GM18909 (cell line): ENCODE data around the gene PCNX3.

Experiments used
- ATAC-seq: cut with Tn5 transposase; IDR thresholded peaks from one replicate; pipeline ENCODE4 v1.9.1; 2021; ENCODE audit warnings: mild to moderate bottlenecking; ENCODE audit not compliant: unreplicated experiment, poor library complexity

PCNX3 gene

DNA sequence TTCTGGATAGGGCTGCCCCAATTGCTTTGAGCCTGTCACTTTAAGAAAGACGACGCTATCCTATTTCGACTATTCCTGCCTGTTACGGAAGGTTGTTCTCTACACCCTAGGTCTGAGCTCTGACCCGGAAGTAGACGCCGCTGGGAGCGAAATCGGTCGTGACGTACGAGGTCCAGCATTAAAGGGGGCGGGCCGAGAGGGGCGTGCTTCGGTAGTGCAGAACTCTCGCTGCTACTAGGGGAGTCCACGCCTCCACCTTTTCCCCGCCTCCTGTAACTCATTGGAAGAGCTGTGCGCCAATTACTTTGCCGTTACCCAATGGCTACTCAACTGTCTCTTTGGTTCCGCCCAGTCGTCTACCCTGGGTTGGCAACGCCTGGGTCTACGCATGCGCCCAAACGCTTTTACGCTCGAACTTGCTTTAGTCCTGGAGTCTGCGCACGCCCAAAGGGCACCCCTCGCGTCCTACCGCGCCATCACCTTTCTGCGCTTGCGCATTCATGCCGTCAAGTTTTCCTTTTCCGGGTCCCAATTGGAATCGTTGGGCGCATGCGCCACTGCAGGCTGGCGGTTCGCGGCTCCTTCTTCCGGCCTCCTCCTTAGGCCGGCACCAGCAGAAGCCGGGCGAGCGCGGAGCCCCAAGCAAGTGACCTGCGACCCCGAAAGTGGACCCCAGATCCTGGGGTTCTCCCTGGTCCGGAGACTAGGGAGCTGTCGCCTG lies at the start of gene PCNX3:
Gene PCNX3, plus strand, starts transcription at position 548 of the 721 bp plus-strand sequence. CDS start 536 bp downstream, outside the sequence.
- ATAC-seq: peak; percentile 81

DNA sequence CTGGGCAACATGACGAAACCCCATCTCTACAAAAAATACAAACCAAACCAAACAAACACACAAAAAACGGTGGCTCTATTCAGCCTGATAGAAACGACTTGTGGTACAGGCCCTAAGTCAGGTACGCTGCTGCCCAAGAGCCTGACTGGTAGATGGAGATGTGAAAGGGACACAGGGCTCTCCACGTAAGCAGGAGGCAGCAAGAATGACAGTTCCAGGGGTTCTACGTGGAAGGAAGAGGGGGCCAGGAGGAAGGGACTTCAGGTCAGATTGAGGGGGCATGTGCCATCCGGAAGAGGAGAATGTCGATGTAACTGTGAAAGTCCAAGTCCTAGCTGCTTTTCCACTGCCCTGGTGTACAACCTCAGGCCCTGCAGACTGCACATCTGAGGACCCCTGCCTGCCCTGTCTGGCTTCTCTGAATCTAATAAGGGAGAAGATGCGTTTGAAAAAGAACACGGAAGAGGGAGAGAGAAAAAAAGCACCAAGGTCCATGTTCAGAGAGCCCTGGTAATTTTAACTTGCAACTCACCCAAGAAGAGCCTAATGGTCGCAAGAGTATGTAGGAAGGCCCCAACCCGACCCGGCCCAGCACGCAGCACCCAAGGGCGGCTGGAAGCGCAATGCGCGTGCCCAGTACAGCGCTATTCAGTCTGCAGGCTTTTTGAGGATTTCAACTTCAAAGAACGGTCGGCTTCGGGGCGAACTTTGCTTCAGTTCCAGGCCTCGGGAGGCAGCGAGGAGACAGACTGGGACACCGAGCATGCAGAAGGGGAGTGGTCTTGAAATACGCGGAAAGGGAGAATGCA lies 46.2 kb upstream of the PCNX3 start:
- ATAC-seq: peak; percentile 2

DNA sequence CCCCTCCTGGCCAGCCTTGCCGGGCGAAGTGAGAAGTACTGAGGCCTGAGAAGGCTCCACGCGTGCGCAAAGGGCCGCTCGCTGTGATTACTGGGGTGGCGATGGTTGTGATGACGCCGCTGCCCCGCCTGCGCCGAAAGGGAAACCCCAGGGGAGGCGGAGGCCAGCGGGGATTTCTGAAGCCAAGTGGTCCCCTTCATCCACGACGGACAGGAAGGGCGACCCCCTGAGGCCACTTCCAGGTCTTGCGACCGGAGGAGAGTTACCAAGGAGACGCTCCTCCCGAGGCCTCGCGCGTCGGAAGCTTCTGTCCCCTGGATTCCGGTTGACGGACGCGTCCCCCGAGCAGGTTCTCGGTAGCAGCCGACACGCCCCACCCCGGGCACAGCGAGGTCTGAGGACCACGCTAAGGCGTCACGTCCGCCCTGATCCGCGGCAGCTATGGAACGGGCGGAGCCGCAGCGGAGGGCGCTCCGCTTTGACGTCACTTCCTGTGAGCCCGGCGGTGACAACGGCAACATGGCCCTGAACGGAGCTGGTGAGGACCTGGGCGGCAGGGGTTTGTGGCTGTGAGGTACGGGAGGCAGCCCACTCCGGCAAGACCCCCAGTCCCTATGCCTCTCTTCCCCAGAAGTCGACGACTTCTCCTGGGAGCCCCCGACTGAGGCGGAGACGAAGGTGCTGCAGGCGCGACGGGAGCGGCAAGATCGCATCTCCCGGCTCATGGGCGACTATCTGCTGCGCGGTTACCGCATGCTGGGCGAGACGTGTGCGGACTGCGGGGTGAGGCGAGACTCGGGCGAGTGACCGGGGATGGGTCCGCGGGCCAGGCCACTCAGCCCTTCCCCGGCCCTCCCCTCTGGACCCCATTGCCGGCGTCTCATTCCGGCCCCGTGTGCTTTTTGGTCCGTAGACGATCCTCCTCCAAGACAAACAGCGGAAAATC lies 45.3 kb upstream of the PCNX3 start, which contains the start of gene ZNRD2:
Gene ZNRD2, plus strand, starts transcription at position 505 of the 946 bp plus-strand sequence. Its CDS starts 15 bp downstream, at position 520.
- ATAC-seq: peak; percentile 67

DNA sequence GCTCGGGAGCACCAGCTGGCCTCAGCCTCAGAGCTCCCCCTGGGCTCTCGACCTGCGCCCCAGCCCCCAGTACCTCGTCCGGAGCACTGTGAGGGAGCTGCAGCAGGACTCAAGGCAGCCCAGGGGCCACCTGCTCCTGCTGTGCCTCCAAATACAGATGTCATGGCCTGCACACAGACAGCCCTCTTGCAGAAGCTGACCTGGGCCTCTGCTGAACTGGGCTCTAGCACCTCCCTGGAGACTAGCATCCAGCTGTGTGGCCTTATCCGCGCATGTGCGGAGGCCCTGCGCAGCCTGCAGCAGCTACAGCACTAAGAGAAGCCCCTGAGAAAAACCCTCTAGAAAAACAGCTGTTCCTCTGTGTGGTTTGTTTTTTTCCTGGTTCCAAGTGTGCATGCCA lies 44.2 kb upstream of the PCNX3 start:
- ATAC-seq: no peak

DNA sequence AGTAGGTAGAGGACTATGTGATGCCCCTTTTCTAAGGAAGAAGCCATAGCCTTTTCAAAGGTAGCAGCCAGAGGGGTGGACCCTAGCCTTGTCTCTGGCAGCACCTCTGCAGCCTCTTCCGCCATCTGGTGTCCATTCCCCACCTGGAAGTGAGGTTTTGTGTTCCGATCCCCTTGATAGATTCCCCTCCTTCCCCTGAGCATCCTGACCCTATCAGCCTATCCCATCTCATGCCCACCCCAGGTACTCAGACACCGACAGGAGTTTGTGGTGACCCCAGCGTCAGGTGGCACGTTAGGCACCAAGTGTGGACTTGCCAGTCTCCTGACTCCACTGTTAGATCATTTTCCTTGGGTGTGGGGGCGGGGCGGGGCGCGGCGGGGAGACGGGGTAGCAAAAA lies 43.6 kb upstream of the PCNX3 start:
- ATAC-seq: no peak

DNA sequence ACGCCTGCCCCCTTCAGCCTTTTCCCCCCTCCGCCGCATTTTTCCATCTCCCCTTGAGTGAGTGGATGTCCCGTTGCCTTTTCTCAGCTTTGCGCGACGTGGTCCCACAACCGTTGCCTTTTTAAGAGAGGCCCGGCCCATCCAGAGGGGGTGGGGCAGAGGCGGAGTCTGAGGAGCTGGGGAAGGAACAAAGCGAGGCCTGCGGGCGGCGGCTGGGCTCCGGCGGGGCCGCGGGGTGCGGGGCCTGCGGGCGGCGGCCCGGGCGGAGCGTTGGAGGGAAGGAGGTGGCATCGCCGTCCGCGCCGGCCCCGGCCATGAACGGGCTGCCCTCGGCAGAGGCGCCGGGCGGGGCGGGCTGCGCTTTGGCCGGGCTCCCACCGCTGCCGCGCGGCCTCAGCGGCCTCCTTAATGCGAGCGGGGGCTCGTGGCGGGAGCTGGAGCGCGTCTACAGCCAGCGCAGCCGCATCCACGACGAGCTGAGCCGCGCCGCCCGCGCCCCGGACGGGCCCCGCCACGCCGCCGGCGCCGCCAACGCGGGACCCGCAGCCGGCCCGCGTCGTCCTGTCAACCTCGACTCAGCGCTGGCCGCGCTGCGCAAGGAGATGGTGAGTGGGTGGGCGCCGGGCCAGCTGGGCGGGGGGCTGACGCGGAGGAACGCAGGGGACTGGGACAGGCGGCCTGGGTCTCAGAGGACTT lies 43.1 kb upstream of the PCNX3 start, which contains the start of gene FAM89B:
Gene FAM89B, plus strand, starts transcription at position 183 of the 696 bp plus-strand sequence. Its CDS starts 132 bp downstream, at position 315.
- ATAC-seq: no peak

DNA sequence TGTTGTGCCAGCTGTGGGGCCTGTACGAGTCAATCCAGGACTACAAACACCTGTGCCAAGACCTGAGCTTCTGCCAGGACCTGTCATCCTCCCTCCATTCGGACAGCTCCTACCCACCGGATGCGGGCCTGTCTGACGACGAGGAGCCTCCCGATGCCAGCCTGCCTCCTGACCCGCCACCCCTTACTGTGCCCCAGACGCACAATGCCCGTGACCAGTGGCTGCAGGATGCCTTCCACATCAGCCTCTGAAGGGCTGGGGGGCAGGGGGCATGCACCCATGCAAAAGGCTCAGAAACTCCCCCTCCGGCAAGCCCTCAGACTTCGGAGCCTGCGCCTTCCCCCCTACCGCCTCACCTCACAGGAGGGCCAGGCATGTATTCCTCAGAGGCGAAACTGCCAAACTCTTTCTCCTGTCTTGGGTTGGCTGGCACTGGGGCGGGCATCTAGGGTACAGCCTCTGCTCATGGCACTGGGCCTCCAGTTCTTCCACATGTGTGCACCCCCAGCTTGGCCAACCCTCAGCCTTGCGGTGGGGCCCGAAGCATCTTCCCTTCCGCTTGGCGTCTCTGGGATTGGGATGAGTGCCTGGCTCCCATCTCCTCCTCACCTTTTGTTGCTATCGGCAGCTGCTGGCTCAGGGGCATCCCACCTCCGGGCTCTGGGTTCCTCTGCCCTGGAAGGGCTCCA lies 42.0 kb upstream of the PCNX3 start:
- no peak for ATAC-seq

DNA sequence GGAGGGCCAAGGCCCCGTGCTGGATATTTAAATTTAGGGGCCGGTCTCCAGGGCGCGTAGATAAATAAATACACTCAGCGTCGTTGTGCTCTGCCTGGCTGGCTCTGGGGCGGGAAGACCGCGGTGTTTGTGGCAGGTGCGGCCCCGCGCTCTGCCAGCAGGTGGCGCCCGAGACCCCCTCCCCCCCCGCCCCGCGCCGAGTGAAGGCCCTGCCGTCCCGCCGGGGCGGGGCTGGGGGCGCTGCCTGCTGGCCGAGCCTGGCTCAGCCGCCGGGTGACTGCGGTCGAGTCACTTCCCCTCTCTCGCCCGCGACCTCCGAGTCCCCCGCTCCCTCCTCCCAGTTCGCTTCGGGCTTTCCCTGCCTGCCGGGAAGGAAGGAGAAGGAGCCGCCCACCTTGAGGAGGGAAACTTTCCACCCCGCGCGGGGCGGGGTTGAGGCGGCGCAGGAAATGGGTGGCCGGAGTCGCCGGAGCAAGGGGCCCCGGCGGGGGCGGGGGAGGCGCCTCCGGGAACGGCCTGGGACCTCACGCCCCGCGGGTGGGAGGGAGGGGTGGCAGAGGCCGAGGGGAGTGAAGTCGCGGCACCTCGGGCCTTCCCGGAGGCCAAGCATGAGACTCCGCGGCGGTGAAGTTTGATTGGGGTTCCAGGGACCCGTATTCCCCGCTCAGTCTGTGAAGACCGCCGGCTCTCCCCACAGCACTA lies 41.3 kb upstream of the PCNX3 start:
- peak; percentile 31 for ATAC-seq

DNA sequence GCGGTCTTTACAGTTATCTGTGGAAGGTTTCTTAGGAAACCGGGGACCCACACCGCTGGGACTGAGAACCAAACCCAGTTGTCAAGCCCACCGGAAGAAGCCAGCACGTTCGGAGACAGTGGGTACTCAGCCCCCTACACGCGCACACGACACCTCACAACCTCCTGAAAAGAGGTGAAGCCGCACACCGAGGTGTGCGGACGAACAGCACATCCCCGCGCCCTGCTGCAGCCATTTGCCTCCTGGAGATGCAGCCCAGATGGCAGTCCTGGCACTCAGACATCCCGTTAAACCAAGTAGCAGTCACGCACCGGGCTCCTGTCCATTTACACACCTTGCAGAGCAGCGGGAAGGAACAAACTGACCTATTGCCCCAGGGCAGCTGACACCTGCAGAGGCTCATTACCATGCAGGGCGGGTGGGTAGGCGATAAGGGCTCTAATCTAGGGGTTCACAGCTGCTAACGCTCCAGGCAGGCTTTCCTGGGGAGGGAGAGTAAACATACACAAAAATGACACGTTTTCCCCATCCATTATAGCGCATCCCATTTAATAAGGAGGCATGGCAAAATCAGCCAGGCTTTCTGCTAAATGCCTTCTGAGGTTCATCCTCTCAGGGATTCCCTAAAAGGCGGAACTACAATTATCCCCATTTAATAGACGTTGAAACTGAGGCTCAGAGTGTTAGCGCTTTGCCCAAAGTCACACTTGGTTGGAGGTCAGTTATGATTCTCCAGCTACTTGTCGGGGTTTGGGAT lies 40.6 kb upstream of the PCNX3 start:
- ATAC-seq: no peak

DNA sequence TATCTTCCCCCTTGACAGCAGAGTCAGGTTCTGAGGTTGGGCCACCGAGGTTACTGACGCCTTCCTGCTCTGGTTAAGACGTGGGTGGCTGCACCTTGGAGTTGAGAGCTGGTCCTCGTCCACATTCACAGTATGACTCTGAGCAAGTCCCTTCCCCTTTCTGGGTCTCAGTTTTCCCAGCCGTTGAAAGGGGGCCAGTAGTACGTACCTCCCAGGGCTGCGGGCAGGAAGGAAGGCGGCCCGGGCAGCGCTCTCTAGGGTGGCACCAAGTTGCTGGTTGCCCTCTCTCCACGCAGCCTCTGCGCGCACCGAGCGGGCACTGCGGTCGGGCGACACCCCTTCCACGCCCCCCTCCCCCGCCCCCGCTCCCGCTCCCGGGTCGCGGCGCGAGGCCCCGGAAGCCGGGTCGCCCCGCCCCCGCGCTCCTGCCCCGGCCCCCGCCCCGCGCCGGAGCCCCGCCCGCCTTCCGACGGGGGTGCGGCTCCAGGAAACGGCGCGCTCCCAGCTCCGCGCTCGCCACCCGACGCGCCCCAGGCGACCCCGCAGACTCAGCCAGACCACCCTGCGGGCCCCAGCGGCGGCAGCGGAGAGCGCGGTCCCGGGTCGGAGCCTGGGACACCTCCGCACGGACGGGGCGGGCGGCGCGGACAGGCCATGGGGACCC lies 39.9 kb upstream of the PCNX3 start, which contains the start of gene EHBP1L1:
Gene EHBP1L1, plus strand, starts transcription at position 486 of the 664 bp plus-strand sequence. CDS start 250 bp downstream, outside the sequence.
- peak; percentile 27 for ATAC-seq

DNA sequence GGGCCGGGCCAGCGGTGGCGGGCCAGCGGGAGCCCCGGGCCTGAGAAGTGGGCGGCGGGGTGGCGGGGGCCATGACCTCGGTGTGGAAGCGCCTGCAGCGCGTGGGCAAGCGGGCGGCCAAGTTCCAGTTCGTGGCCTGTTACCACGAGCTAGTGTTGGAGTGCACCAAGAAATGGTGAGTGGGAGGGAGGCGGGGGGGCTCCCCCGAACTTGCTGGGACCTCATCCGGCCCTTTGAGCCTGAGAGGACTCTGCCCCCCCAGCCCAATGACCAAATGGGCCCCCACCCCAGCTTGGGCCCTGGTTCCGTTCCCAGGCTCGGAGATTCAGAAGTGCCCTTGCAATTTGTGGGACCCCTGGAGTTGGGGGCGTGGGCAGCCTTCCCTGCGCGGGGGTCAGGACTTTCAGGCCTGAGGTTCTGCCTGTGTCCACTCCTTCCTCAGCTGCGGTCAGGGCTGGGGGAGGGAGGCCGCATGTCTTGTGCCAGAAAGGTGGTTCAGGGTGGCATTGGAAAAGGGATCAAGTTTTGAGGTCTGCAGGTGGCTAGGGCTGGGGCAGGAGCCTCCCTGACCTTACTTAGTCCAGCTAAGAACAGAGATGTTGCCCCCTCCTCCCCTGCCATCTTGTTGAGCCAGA lies 39.2 kb upstream of the PCNX3 start:
- ATAC-seq: no peak

DNA sequence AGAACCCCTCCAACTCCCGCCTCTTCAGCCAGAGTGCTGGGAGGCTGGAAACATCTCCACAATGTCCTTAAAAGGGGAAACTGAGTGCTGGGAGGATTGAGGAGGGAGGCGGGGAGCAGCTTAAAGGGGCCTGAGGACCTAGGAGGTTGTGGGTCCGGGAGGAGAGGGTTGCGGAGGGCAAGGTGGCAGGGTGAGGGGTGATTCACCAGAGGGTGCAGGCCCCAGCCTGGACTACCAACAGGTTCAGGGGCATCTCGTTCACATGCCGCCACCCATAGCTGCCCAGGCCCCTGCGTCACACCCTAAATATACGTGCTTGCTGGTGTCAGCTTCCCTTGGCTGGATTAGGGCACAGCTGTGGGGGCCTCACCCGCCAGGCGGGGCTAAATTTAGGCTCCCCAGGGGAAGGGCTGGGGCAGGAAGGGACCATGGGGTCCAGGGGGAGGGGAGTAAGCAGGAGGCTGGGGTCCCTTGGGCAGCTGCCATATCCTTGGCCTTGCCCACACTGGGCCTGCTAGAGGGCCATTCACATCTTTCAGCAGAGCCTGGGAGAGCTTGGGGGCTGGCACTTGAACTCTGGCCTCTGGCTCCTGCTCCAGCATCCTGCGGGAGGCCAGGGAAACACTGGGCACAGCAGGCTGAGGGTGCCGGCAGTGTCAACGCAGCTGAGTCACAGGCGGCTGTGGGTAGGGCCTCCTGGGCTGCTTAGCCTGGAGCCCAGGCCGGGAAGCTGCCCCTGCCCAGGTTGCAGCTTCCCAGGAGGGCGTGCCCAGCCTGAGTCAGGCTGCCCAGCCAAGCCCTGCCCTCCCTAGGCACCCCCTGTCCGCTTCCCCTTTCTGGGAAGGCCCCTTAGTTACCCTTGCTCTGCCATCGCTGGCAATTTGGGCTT lies 38.5 kb upstream of the PCNX3 start:
- no peak for ATAC-seq

DNA sequence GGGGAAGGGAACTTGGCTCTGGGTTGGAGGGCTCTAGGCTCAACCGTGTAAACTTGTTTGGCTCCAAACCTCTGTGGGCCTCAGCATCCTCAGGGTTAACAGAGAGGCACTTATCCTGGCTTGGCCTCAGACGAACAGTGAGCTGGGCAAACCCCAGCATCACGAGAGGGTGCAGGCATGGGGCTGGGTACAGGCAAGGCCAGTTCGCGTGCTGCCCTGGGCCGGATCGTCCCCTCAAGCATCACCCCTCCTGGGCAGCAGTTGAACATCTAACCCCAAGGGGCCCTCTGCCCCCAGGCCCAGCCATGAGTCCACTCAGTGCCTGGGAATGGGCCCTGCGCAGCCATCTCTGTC lies 37.8 kb upstream of the PCNX3 start:
- ATAC-seq: no peak

DNA sequence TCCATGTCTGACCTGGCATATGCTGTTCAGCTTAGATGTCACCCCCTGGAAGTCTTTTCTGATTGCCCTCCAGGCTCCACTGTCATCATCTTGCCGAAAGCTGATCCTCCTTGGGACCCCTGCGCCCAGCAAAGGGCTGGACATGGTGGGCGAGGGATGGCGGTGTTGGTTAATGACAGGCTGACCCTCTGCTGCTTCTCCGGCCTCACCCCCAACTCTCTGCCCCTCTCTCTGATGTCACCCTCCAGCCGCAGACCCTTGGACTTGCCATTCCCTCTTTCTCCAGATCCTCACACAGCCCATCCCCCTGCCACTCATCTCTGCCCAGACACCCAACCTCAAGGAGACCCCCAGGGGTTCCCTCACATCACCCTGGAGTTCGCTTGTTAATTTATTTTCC lies 37.4 kb upstream of the PCNX3 start:
- no peak for ATAC-seq

DNA sequence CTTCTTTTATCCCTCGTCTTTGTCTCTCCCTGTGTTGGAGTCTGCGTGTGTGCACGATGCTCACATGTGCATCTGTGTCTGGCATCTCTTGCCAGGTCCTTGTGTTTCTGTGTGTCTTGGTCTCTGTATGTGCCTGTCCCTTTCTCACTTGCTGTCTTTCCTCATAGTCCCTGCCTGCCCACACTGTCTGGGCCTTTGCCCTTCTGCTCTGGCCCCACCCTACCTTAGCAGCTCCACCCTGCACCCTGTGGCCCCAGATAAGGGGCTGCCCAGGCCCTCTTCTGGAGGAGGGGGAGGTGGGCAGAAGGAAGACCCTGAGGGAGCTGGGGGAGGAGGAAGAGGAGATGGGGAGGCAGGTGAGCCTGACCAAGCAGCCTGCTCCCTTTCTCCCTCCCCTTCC lies 36.9 kb upstream of the PCNX3 start:
- no peak for ATAC-seq

DNA sequence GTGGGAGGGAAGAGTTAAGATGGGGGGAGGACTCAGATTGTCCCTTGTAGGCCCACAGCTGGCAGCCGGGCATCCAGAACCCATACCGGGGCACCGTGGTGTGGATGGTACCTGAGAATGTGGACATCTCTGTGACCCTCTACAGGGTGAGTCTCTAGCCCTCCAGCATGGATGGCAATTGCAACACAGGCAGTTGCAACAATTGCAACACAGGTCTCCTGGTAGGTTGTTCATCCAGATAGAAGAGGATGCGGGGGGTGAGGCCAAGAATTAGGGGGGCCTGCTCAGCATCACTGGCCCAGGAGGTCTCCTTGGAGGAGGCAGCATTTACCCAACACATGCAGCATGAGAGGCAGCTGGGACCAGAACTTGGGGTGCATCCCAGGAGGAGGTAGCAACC lies 36.3 kb upstream of the PCNX3 start:
- ATAC-seq: no peak
